Measurements from ENCODE around the gene CFAP210.
A peak's percentile ranks its signal among the peaks of the same experiment; 100 is the strongest.
"Not testable (repeated sequence)": the region's sequence is repeated elsewhere in the genome, so short reads cannot be mapped to it uniquely, and the experiment has no call there.

CFAP210 gene

GRCh38 chr2:169711751-169712509 is 17.7 kb upstream of the CFAP210 start:
- peak; percentile 71 for DNase-seq

DNA sequence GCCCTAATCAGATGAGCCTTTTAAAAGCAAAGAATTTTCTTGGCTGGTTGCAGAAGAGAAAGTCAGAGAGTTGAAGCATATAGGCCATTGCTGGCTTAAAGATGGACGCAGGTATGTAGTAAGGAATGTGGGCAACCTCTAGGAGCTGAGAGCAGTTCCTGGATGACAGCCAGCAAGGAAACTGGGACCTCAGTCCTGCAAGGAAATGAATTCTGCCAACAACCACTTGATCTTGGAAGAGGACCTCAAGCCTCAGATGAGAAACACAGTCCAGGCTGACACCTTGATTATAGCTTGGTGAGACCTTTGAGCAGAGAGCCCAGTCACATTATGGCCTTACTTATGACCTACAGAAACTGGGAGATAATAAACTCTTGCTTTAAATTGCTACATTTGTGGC is 15.8 kb upstream of the CFAP210 start:
- no peak for DNase-seq

DNA sequence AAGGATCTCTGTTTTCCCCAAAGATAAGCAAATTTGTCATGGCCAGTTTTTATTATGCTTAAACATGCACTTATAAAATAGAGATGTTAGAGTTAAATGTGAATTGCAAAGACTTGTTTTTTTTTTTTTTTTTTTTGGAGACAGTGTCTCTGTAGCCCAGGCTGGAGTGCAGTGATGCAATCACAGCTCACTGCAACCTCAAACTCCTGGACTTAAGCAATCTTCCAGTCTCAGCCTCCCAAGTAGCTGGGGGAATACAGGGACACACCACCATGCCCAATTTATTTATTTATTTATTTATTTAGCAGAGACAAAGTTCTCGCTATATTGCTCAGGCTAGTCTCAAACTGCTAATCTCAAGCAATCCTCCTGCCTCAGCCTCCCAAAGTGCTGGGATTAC is 15.1 kb upstream of the CFAP210 start:
- DNase-seq = no peak

DNA sequence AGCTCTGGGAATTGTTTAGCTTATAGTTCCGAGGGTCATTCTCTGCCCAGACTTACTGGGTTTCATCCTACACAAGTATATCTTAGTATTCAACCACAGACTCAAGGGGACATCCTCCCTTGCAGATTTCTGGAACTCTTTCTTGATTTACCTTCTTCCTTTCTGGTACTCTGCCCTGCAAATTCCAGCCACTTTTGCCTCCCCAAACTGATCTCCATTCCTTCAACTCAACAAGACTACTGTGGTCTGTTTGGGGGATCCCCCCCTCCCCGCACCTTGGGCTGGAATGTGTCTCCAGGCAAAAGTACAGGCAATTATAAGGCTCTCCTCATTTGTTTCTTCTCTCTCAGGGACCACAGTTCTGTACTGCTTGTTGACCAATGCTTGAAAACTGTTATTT is 13.4 kb upstream of the CFAP210 start:
- DNase-seq = no peak

DNA sequence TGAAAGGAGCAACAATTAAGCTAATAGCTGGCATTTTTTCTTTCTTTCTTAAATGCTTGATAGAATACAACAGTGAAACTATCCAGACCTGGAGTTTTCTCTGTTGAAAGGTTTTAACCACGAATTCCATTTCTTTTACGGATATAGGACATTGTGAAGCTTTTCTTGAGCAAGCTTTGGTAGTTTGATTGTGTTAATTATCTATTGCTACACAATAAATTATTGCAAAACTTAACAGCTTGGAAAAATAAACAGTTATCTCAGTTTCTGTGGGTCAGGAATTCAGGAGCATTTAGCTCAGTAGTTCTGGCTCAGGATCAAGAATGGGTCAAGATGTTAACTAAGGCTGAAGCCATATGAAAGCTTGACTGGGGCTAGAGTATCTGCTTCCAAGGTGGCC is 11.7 kb upstream of the CFAP210 start:
- DNase-seq = no peak

- DNase-seq = no peak
These were observed 10.0 kb upstream of the CFAP210 start for GRCh38 chr2:169704160-169704708.

- no peak for DNase-seq
These were observed 8.8 kb upstream of the CFAP210 start for GRCh38 chr2:169702996-169703395.

DNA sequence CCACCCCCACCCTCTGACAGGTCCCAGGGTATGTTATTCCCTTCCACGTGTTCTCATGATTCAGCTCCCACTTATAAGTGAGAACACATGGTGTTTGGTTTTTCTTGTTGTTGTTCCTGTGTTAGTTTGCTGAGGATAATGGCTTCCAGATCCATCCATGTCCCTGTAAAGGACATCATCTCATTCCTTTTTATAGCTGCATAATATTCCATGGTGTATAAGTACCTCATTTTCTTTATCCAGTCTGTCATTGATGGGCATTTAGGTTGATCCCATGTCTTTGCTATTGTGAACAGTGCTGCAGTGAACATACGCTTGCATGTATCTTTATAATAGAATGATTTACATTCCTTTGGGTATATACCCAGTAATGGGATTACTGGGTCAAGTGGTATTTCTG is 5.0 kb upstream of the CFAP210 start:
- not testable (repeated sequence) for DNase-seq

DNA sequence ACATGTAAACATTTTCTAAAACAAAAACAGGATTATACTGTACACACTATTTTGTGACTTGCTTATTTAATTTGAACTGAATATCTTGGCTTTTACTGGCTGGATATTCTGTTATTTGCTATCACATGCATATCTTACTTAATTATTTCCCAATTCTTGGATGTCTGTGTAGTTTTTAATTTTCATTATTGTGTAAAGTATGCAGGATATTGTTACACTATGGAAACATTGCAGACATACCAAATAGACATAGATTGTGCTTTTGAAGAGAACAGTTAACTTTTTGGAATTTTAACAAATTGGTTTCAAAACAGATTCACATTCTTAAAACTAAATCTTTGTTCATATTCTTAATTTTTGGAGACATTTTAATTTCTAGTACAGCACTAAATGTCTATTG is 2.2 kb upstream of the CFAP210 start:
- no peak for DNase-seq

DNA sequence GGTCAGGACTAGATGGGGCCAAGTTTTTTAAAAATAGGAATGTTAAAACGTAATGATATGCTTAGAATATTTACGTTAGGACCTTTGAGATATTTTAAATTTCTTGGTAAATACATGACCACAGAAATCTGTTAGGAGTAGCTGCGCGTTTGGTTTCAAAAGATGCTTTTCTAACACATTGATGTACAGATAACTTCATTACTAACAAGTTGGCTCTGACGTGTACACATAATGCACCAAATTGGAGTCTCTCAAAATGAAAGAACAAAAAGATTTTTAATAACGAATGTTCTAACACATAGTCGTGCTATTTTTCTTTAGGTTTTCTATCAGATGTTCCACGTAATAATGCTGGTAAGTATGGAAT is 672 bp upstream of the CFAP210 start:
- DNase-seq = peak; percentile 41

- DNase-seq = peak; percentile 63
These were observed 845 bp downstream of the CFAP210 start for GRCh38 chr2:169693360-169693759.

DNA sequence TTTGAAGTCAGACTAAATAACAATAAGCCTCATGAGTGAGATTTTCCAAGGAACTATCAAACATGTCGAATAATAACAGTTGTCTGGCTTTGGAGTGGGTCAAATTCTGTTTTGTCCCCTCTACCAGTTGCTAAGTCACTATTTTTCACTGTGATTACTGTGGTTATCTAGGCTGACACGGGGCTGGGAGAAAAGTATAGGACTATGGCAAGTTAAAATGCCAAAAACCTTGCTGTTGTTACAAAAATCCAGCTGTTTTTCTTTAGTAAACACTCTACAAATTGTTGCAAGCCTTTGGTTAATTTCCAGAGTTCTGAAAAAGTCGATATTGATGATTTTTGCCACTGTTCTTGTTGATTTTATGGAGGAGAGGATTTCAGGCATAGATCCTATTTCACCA is 1.5 kb downstream of the CFAP210 start:
- DNase-seq = no peak

DNA sequence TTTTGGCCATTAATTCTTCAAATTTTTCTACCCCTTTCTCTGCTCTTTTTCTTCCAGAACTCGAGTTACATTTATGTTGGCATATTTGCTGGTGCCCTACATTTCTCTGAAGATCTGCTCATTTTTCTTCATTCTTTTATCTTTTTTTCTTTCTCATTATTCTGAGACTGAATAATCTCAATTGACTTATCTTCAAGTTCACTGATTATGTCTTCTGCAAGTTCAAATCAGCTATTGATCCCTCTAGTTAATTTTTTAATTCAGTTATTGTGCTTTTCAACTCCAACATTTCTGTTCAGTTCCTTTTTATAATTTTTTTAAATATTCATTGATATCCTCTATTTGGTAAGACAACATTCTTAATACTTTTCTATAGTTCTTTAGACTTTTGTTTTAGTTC is 3.2 kb downstream of the CFAP210 start:
- no peak for DNase-seq

GRCh38 chr2:169687943-169688342 is 6.3 kb downstream of the CFAP210 start:
- DNase-seq = not testable (repeated sequence)

DNA sequence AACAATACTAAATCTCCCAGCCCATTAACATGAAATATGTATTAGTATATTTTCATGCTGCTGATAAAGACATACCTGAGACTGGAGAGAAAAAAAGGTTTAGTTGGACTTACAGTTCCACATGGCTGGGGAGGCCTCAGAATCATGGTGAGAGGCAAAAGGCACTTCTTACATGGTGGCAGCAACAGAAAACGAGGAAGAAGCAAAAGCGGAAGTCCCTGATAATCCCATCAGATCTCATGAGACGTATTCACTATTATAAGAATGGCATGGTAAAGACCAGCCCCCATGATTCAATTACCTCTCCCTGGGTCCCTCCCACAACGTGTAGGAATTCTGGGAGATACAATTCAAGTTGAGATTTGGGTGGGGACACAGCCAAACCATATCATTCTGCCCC is 7.4 kb downstream of the CFAP210 start:
- DNase-seq = not testable (repeated sequence)

GRCh38 chr2:169684712-169685111 is 9.5 kb downstream of the CFAP210 start:
- not testable (repeated sequence) for DNase-seq

GRCh38 chr2:169684135-169684565 is 10.1 kb downstream of the CFAP210 start:
- no peak for DNase-seq

DNA sequence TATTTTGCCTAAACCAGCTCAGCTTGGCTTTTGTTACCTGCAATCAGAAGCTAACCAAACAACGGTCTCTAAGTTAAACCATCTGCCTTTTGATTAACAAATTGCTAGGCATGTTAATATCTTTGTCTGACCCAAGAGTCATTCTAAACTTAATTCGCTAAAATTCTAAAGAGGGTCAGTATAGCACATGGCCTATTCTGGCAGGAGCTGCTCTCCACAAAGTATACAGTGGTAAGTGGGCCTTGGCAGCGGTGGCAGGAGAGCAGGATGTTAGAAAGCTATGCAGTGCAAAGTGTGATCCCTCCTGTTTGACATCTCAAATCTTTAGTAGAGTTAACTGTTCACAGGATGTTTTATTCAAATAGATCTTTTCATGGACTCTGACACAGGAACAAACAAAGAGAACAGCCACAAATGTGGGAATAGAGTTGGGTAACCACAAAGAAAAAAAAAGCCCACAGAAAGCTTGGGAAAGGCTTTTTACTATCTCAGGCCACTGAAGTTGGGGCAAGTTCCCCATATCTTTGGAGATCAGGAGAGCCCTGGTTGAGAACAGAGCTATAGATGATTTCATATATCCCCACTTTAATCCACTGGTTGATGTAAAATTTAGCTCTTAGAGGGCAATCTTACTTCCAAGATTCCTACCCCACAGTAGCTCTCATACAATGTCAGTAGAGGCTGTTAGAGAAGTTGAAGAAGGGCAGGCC is 10.6 kb downstream of the CFAP210 start:
- no peak for DNase-seq

- DNase-seq = no peak
These were observed 11.2 kb downstream of the CFAP210 start for GRCh38 chr2:169683054-169683424.

GRCh38 chr2:169676850-169677249 is 17.4 kb downstream of the CFAP210 start:
- DNase-seq = no peak

DNA sequence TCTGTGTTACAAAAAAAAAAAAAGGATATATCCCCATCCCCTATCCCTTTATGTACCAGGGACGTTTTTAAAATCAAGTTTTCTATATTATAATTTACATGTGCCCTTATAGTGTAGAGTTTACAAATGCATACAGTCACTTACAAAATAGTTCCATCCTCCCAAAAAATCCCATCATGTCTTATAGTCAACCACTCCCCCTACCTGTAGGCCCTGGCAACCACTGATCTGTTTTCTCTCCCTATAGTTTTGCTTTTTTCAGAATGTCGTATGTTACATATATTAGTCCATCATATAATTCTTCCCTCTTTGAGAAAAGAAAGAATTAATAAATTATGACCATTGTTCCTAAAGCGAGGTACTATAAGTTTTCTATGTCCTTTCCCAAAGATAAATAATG is 17.8 kb downstream of the CFAP210 start:
- DNase-seq = peak; percentile 38

DNA sequence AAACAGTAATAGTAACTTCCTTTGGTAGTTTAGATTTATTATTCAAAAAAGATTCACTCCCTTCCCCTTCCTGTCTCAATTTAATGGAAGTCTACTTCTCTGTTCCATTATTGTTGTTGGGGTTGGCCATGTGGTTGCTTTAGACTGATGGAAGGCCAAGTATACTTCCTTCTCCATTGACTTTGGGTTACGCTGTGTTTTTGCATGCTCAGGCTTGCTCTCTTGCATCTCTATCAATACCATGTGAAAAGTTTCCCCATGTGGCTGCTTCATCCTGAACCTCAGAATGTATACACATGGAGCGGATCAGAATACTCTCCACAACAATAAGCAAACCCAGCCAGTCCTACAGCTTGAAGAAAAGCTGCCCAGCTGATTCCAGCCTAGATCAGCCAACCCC is 20.3 kb downstream of the CFAP210 start:
- no peak for DNase-seq

GRCh38 chr2:169673106-169673505 is 21.1 kb downstream of the CFAP210 start:
- no peak for DNase-seq

DNA sequence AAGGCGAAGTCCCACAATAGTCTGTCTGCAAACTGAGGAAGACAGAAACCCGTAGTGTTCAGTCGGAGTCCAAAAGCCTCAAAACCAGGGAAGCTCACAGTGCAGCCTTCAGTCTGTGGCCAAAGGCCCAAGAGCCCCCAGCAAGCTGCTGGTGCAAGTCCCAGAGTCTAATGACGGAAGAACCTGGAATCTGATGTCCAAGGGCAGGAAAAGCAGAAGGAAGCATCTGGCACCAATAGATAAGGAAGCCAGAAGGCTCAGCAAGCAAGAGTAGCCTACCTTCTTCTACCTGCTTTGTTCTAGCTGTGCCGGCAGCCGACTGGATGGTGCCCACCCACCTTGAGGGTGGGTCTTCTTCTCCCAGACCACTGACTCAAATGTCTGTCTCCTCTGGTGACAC is 21.8 kb downstream of the CFAP210 start:
- peak; percentile 18 for DNase-seq

All from hematopoietic multipotent progenitor cell treated with erythropoietin and hydrocortisone succinate and interleukin-3 and kit ligand, for 6 days (in vitro differentiated cells).